ENCODE measurements around the gene SCRN2.

DNA sequence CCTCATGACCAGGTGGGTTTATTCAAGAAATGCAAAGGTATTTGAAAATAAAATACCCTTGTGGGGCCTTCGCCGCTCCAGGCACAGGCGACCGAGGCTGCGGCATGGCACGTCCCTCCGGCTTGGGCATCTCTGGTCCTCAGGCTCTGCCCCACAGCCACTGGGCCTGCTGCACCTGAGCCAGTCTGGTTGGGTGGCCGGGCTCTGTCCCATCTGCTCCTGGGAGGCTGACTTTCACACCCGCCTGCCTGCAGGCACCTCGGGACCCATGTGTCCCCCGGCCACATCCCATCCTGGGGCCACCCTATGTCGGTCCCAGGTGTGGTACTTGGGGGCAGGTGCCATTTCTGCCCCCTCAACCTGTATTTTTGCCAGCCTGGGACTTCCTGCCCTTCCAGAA, 40.4 kb downstream of the SCRN2 start:
- TF ChIP-seq, protein P1, sequence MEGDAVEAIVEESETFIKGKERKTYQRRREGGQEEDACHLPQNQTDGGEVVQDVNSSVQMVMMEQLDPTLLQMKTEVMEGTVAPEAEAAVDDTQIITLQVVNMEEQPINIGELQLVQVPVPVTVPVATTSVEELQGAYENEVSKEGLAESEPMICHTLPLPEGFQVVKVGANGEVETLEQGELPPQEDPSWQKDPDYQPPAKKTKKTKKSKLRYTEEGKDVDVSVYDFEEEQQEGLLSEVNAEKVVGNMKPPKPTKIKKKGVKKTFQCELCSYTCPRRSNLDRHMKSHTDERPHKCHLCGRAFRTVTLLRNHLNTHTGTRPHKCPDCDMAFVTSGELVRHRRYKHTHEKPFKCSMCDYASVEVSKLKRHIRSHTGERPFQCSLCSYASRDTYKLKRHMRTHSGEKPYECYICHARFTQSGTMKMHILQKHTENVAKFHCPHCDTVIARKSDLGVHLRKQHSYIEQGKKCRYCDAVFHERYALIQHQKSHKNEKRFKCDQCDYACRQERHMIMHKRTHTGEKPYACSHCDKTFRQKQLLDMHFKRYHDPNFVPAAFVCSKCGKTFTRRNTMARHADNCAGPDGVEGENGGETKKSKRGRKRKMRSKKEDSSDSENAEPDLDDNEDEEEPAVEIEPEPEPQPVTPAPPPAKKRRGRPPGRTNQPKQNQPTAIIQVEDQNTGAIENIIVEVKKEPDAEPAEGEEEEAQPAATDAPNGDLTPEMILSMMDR (conservative IDR thresholded peaks at IDR 0.05), result no peak
- TF ChIP-seq ZFX (IDR thresholded peaks at IDR 0.05), result no peak
